AG10803 (cell line): Measurements from ENCODE around the gene ARHGEF16.

Source experiments
- DNase-seq: peaks from one replicate; pipeline ENCODE4 v3.0.0; 2010; ENCODE audit warnings: low read depth
- H3K4me3 ChIP-seq: 2 replicates; pipeline ENCODE4 v1.5.1; 2011; ENCODE audit warnings: mild to moderate bottlenecking, low read length, control low read depth
- CTCF ChIP-seq: conservative IDR thresholded peaks from 2 replicates; pipeline ENCODE4 v1.5.1; 2011; ENCODE audit warnings: mild to moderate bottlenecking, low read length, control low read depth, inconsistent platforms

The ARHGEF16 gene

DNA sequence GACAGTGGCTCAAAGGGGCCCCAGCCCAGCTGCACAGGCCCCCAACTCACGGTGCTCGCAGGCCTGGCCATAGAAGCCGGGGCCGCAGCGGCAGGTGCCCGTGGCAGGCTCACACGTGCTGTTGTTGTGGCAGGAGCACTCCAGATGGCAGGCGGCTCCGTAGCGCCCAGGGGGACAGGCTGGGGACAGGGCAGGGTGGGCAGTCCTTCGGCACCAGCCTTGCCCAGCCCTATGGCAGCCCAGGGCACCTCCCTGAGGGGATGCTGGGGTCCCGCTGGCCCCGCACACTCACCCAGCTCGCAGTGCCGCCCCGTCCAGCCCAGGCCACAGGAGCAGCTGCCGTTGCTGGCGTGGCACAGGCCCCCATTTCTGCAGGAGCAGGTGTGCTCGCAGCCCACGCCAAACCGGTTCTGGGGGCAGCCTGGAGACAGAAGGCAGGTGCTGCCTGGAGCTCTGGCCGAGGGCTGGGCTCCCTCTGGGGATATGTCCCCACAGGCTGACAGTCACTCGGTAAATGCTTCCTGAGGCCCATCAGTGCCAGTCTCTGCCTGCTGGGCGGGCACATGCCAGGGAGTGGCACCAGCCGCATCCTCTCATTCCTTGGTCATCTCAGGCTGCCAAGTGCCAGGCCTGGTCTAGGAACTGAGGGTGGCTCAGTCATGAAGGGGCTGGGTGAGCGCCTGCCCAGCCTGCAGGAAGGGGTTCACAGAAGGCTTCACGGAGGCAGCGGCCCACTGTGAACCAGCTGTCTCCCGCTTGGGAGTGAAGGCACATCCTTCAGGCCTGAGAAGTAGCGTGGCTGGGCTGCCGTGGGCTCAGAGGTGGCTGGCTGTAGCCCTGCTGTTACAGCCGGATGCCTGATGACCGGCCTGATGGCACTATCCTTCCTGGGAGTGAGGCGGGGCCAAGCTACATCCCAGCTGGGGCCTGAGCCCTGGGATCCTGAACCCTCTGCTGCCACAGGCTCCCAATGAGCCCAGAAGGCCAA, 40.1 kb downstream of the ARHGEF16 start:
- H3K4me3 ChIP-seq: no peak overlapping the region
- no peak for TF ChIP-seq CTCF
- DNase-seq: no peak

- H3K4me3 ChIP-seq: no peak overlapping the region
- no peak for DNase-seq
- no peak for TF ChIP-seq CTCF
These were observed 41.6 kb downstream of the ARHGEF16 start for GRCh38 chr1:3495776-3496745.

DNA sequence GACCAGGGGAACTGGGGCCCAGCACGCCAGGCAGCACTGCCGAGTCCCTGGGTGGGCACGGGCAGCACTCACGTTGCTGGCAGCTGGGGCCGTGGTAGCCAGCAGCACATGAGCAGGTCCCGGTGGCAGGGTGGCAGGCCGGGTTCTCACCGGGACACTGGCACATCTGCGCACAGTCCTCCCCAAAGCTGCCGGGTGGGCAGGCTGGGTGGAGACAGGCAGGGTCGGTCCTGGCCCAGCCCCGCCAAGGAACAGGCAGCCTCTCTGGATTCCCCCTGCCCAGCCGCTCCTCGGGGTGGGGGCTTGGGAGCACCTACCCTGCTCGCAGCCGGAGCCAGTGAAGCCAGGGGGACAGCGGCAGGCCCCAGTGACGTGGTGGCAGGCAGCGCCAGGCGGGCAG, 42.5 kb downstream of the ARHGEF16 start:
- TF ChIP-seq CTCF: no peak
- no peak overlapping the region for H3K4me3 ChIP-seq
- no peak for DNase-seq

- H3K4me3 ChIP-seq: no peak overlapping the region
- no peak for TF ChIP-seq CTCF
- no peak for DNase-seq
These were observed 43.1 kb downstream of the ARHGEF16 start for GRCh38 chr1:3497521-3497920.

GRCh38 chr1:3498246-3498930, 43.9 kb downstream of the ARHGEF16 start:
- H3K4me3 ChIP-seq: no peak overlapping the region
- DNase-seq: no peak
- no peak for TF ChIP-seq CTCF

DNA sequence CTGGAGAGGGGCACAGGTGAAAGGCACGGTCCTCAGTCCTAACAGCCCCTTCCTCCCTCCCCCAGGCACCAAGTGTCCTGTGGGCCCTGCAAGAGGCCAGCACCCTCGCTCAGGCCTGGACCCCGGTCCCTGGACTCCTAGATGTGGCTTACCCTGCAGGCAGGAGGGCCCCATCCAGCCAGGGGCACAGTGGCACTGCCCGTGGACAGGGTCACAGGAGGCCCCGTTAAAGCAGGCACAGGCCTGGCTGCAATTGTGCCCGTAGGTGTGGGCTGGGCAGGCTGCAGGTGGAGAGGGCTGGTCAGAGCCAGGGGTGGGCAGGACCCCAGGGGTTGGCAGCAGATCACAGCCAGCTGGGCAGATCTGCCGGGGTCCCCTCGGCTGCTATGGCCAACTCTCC, 44.5 kb downstream of the ARHGEF16 start:
- no peak for TF ChIP-seq CTCF
- DNase-seq: no peak
- no peak overlapping the region for H3K4me3 ChIP-seq
